ENCODE data around the gene DICER1.

DNA sequence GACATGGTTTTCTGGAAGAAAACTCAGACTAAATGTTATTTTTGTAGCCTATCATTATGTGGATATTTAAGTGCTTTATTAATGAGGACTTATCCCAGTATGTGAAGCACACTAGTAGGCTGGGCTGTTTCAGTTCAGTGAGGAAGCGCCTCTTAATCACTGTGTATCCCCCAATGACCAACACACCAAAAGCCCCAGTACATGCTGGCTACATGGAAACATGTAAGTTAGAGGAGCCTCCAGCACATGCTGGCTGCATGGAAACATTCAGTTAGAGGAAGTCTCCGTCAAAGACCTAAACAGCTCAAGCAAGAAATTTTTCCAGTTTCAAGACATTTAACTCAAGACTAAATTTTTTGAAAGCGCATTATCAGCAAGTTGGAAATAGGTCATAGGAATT, 26.8 kb downstream of the DICER1 start:
- TF ChIP-seq, protein P1, sequence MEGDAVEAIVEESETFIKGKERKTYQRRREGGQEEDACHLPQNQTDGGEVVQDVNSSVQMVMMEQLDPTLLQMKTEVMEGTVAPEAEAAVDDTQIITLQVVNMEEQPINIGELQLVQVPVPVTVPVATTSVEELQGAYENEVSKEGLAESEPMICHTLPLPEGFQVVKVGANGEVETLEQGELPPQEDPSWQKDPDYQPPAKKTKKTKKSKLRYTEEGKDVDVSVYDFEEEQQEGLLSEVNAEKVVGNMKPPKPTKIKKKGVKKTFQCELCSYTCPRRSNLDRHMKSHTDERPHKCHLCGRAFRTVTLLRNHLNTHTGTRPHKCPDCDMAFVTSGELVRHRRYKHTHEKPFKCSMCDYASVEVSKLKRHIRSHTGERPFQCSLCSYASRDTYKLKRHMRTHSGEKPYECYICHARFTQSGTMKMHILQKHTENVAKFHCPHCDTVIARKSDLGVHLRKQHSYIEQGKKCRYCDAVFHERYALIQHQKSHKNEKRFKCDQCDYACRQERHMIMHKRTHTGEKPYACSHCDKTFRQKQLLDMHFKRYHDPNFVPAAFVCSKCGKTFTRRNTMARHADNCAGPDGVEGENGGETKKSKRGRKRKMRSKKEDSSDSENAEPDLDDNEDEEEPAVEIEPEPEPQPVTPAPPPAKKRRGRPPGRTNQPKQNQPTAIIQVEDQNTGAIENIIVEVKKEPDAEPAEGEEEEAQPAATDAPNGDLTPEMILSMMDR (IDR thresholded peaks at IDR 0.05), result no peak
- TF ChIP-seq POLR2A (IDR thresholded peaks at IDR 0.05), result no peak

Measured in Peyer's patch (tissue), 4 donors.